IPS-11a (cell line): ENCODE measurements around the gene KLK4.
"Not testable (repeated sequence)": the region's sequence is repeated elsewhere in the genome, so short reads cannot be mapped to it uniquely, and the experiment has no call there.

Source experiments
- H3K4me3 ChIP-seq: one replicate; pipeline ENCODE4 v1.5.1; 2013; ENCODE audit warnings: low read depth, low read length, control low read depth

KLK4 gene

DNA sequence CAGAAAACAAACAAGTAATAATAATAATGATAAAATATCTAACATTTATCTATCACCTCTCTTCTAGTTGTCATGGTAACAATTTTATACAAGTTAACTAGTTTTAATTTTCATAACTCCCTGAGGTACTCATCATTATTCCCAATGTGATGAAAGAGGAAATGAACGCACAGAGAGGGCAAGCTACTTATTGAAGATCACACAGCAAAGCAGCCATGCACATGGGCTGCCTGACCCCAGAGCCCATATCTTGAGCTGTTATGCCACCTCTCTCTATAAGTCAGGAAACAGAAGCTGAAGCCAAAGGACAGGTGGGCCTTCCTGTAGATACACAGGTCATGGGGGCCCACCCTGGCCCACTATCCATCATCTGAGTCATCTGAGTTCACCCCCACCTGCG is 4.9 kb upstream of the KLK4 start:
- H3K4me3 ChIP-seq, result no peak overlapping the region

DNA sequence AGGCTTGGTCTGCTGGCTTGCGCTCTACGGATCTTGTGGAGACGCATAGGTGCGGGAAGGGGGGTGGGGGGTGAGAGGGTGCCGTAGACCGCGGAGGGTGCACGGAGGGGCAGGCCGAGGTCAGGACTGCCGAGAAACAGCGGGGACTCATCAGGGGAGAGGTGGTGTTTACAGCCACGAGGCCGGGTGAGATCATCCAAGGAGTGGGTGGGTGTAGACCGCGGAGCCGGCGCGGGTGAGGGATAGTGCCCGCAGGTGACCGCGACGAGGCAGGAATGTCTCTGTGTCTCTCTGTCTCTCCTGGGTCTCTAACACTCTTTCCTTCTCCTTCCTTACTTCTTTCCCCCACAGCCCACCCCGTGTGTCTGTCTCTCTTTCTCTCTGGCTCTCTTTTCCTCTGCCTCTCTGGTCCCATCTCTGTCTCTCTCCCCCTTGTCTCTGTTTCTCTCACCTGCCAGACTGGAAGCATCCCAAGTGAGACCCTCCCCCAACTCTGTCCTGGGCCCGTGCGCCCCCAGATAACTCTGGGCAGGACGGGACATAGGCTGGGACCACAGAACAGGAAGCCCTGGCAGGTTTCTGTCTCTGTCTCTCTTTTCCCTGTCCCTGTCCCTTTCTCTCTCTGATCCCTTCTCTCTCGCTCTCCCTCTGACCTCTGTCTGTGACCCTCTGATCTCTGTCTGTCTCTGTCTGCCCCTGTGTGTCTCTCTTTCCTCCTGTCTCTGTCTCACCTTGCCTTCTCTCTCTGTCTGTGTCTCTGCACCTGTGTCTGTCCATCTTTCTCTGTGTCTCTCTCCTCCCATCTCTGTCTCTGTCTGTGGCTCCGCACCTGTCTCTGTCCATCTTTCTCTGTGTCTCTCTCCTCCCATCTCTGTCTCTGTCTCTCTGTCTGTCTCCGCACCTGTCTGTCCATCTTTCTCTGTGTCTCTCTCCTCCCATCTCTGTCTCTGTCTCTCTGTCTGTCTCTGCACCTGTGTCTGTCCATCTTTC is 1.8 kb upstream of the KLK4 start:
- no peak overlapping the region for H3K4me3 ChIP-seq

GRCh38 chr19:50912102-50912599 is 956 bp upstream of the KLK4 start:
- H3K4me3 ChIP-seq, result no peak overlapping the region

GRCh38 chr19:50910722-50911121 is 473 bp downstream of the KLK4 start:
- no peak overlapping the region for H3K4me3 ChIP-seq

DNA sequence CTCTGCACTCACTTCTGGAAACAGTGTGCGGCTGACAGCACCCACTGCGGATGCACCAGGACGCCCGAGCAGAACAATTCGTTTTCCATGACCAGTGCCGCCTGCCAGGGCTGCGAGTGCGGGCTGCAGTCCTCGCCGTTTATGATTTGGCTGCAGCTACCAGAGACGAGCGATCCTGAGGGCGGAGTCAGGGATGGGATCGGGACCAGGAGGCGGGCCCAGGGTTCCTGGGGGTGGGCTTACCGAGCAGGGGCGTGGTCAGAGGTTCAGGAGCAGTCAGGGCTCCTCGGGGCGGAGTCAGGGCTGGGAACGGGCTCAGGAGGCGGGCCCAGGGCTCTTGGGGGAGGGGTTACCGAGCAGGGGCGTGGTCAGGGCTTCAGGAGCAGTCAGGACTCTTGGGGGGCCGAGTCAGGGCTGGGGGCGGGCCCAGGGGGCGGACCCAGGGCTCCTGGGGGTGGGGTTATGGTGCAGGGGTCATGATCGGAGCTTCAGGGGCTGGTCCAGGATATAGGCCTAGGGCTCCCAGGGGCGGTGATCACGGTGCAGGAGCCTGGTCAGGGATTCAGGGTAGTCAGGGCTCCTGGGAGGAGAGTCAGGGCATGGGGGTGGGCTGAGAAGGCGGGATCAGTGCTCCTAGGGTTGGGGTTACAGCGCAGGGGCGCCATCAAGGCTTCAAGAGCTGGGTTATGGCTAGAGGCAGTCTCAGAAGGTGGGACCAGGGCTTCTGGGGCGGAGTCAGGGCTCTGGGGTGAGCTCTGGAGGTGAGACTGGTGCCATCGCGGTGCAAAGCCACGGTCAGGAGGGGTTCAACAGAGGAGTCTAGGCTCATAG is 1.7 kb downstream of the KLK4 start:
- H3K4me3 ChIP-seq, result peak overlapping the region; percentile 51

DNA sequence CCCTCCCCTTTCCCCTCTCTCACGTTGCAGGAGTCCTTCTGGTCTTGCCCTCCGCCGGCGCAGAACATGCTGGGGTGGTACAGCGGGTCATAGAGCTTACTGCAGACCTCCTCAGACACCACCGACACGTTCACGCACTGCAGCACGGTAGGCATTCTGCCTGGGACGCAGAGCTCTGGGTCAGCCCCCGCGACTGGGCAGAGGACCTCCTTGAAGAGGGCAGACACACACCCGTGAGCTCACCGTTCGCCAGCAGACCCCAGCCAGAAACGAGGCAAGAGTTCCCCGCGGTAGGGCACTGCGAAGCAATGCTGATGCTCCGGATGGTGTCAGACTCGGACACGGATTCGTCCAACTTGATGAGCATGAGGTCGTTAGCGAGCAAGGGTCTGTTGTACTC is 2.9 kb downstream of the KLK4 start:
- H3K4me3 ChIP-seq, result no peak overlapping the region

GRCh38 chr19:50906217-50906616 is 5.0 kb downstream of the KLK4 start:
- H3K4me3 ChIP-seq, result no peak overlapping the region

DNA sequence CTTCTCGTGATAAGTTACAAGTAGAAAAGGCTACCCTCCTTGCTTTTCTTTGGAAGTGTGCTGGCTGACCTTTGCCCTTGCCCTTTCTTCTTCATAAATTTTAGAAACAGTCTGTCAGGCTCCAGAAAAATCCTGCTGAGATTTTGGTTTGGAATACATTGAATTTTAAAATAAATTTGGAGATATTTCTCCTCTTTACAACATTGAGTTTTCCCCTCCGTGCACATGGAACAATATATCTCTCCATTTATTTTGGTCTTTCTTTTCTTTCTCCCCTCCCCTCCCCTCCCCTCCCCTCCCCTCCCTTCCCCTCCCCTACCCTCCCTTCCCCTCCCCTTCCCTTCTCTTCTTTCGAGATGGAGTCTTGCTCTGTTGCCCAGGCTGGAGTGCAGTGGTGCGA is 8.6 kb downstream of the KLK4 start:
- no peak overlapping the region for H3K4me3 ChIP-seq

GRCh38 chr19:50899569-50899968 is 11.6 kb downstream of the KLK4 start:
- no peak overlapping the region for H3K4me3 ChIP-seq

GRCh38 chr19:50898018-50898417 is 13.2 kb downstream of the KLK4 start:
- H3K4me3 ChIP-seq, result no peak overlapping the region

DNA sequence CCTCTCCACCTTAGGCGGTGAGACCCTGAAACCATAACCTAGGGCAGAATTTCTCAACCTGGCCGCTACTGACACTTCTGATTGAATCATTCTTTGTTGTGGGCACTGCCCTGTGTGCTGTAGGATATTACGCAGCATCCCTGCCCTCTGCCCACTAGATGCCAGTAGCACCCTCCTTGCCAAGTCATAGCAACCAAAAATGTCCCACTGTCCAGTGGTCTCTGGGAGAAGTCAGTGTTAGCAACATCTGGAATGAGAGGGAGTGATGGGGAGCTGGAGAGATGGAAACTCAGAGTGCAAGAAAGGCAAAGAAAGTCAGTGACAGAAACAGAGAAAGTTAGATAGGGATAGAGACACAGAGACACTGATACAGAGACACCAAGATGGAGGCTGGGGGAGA is 13.6 kb downstream of the KLK4 start:
- no peak overlapping the region for H3K4me3 ChIP-seq

DNA sequence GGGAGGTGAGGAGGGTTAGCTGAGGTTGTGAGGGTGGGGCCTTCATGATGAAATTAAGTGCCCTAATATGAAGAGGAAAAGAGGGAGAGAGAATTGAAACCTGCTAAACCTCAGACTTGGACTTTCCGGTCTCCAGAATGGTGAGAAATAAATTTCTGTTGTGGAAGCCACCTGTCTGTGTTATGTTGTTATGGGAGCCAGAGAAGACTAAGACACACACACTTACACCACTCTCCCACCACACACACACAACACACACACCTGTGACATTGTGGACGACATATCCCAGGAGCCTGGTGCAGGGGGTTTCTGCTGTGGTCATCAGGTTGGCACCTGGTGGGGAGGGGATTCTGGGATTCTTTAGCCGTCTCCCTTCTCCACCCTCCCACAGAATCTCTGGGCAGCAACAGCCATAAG is 14.0 kb downstream of the KLK4 start:
- no peak overlapping the region for H3K4me3 ChIP-seq

GRCh38 chr19:50896591-50897190 is 14.5 kb downstream of the KLK4 start:
- no peak overlapping the region for H3K4me3 ChIP-seq

GRCh38 chr19:50896089-50896590 is 15.1 kb downstream of the KLK4 start:
- H3K4me3 ChIP-seq, result not testable (repeated sequence)

GRCh38 chr19:50894478-50895356 is 16.5 kb downstream of the KLK4 start:
- no peak overlapping the region for H3K4me3 ChIP-seq

- H3K4me3 ChIP-seq, result no peak overlapping the region
These were observed 18.0 kb downstream of the KLK4 start for GRCh38 chr19:50893047-50893736.

DNA sequence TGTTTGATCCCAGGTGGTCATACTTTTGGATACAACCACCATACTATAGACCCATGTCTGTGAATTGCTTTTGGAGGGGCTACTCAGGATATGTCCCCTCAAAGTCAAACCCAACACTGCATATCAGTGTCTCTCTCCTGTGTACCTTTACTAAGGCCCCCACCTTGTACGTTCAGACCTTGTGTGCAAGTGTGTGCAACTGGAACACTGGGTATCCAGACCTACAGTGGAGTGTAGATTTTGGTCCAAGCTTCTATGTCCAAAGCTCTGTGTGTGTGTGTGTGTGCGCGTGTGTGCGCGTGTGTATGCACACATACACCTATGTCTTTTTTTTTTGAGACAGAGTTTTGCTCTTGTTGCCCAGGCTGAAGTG is 20.0 kb downstream of the KLK4 start:
- no peak overlapping the region for H3K4me3 ChIP-seq

GRCh38 chr19:50890422-50891252 is 20.6 kb downstream of the KLK4 start:
- no peak overlapping the region for H3K4me3 ChIP-seq

DNA sequence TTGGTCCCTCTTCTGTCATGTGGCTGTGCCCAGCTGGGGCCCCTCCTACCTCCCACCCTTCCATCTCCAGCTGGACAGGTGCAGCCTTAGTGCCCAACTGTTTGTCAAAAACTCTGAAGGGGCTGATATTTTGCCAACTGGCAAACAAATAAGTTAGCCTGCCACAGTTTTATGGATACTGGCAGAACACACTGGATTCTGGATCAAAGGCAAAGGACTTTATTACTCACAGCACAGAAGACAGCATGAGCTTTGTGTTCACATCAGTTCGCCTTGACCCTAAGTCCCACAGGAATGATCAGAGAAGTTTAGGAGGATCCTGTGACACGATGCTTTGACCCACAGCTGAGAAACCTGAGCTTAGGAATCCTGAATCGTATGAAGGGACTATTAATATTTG is 21.6 kb downstream of the KLK4 start:
- H3K4me3 ChIP-seq, result no peak overlapping the region
